Body of pancreas (tissue), 4 donors: ENCODE data around the gene IRF7.

Experiments used
- POLR2A ChIP-seq, 3 donors: fragments of 450-650 bp; IDR thresholded peaks; one replicate each; pipeline ENCODE4 v1.6.1; 2016; ENCODE audit warnings: antibody characterized with exemption in 3 of 3, mild to moderate bottlenecking in 2 of 3
- TF ChIP-seq, protein P1 (sequence below), 7 experiments: fragments of 450-650 bp in 4 of 7; fragments of 200-600 bp in 3 of 7; sonication (generic) in 3 of 7; IDR thresholded peaks; one replicate each; pipeline ENCODE4 v1.5.1; 2016 to 2019; ENCODE audit warnings: antibody characterized with exemption in 7 of 7

DNA sequence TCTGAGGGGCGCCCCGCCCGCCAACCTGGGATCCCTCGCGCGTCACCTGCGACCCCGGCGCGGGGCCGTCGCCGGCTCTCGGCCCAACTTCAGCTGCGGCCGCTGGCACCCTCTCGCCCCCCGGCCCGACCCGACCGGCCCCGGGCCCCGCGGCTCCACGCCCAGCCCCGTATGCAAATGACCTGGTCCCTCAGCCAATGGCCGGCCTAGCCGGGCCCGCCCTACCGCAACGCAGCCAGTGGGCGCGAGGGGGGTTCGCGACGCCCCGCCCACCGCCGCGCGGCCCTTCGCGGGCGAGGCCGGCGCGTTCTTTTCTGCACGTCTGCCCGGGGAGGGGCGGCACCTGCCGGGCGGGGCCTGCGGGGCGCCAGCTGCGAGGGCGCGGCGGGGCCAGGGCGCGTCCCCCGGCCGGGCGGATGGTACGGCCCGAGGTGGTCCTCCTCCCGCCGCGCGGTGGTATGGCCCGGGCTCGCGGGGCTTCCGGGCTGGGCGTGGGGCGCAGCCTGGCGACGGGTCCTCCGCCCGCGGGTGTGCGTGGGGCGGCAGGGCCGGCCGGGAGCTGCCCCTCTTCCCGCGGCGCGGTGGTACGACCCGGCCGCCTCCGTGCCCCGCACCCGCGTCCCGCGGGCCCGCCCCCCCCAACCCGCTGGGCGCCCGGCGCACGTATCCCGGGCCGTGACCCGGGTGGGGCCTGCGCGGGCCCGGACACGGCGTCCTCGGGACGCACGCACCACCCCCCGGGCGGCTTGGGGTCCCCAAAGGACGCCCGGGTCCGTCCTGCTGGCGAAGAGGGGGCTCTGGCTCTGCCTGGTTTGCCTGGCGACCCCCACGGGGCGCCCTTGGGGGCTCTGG lies 47.2 kb downstream of the IRF7 start:
- TF ChIP-seq, protein P1, sequence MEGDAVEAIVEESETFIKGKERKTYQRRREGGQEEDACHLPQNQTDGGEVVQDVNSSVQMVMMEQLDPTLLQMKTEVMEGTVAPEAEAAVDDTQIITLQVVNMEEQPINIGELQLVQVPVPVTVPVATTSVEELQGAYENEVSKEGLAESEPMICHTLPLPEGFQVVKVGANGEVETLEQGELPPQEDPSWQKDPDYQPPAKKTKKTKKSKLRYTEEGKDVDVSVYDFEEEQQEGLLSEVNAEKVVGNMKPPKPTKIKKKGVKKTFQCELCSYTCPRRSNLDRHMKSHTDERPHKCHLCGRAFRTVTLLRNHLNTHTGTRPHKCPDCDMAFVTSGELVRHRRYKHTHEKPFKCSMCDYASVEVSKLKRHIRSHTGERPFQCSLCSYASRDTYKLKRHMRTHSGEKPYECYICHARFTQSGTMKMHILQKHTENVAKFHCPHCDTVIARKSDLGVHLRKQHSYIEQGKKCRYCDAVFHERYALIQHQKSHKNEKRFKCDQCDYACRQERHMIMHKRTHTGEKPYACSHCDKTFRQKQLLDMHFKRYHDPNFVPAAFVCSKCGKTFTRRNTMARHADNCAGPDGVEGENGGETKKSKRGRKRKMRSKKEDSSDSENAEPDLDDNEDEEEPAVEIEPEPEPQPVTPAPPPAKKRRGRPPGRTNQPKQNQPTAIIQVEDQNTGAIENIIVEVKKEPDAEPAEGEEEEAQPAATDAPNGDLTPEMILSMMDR (IDR thresholded peaks at IDR 0.05): peak in 2 of 7 experiments; percentile 19 to 24
- TF ChIP-seq POLR2A (IDR thresholded peaks at IDR 0.05): peak in 1 of 3 donors; percentile 20
